Epithelial cell of proximal tubule (primary cell): ENCODE data around the gene LMBR1L. TPM values are rescaled to one million over a fixed set of nuclear protein-coding genes. Genes with fewer than 3 reads are reported as not detected.

ENCODE experiments used
- DNase-seq: peaks from one replicate; pipeline ENCODE4 v3.0.0-alpha.2; 2011; ENCODE audit warnings: low read depth
- H3K4me3 ChIP-seq: 2 replicates; pipeline ENCODE4 v1.5.1; 2011; ENCODE audit warnings: low read depth, mild to moderate bottlenecking, low read length
- total RNA-seq: library from RNA; depleted of rRNA; stranded (reverse); fragments of >200 nt; gene quantifications from 2 replicates; pipeline ENCODE4 v1.2.3, GENCODE V29; 2015
- TF ChIP-seq, protein P1 (sequence below): conservative IDR thresholded peaks from 2 replicates; pipeline ENCODE4 v1.5.1; 2012; ENCODE audit warnings: low read depth, mild to moderate bottlenecking, low read length

LMBR1L gene
- total RNA-seq, 1 donor from 2014 or later, result 37.8 TPM

DNA sequence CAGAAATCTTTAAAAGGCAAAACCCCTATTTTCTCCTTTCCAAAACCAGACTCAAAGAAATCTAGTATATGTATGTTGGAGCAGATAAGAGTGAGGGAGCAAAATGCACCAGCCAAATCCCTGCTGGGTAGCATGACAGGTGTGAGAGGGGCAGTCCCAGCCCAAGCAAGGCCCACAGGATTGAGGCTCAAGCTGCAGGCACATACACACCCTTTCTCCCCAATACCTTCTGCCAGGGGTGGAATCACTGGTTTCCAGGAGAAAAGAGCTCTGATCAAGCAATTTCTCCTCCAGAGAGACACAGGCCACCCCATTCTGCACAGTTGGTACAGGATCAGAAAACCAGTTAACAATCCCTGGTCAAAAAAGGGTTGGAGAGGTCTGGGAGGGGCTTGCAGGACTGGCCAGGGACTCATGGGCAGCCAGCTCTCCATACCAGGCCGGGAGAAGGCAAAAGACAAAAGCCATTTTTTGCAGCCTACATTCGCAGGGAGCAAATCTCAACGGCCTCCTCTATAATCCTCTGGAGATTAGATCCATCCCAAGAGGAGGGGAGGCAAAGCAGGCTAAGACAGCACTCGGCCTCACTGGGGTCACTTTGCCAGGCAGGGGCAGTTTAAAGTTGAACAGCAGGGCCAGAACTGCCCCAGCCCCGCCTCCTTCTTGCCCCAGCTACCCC, 52.1 kb downstream of the LMBR1L start:
- TF ChIP-seq, protein P1, sequence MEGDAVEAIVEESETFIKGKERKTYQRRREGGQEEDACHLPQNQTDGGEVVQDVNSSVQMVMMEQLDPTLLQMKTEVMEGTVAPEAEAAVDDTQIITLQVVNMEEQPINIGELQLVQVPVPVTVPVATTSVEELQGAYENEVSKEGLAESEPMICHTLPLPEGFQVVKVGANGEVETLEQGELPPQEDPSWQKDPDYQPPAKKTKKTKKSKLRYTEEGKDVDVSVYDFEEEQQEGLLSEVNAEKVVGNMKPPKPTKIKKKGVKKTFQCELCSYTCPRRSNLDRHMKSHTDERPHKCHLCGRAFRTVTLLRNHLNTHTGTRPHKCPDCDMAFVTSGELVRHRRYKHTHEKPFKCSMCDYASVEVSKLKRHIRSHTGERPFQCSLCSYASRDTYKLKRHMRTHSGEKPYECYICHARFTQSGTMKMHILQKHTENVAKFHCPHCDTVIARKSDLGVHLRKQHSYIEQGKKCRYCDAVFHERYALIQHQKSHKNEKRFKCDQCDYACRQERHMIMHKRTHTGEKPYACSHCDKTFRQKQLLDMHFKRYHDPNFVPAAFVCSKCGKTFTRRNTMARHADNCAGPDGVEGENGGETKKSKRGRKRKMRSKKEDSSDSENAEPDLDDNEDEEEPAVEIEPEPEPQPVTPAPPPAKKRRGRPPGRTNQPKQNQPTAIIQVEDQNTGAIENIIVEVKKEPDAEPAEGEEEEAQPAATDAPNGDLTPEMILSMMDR, result no peak
- no peak for DNase-seq

DNA sequence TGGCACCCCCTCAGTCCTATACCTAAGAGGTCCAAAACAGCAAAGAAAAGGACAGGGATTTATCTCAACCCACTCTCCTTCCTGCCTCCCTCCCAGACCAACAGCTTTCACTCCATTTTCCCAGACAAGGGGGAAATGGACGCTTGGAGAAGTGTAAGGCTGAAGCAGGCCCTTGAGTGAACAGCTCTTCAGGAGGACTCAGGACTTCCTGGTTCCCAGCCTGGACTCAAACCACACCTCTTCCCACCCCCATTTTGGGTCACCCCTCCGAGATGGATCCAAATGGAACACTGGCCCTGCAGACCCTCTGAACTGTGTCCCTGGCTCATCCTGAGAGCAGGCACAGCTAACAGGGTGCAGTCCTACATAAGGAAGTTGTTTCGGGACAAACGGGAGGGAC, 52.8 kb downstream of the LMBR1L start:
- TF ChIP-seq, protein P1, result no peak
- peak overlapping the region; percentile 90 for H3K4me3 ChIP-seq
- DNase-seq, result no peak

More for the DNA sequence above, 52.1 kb downstream of the LMBR1L start:
- peak overlapping the region; percentile 90 for H3K4me3 ChIP-seq

GRCh38 chr12:49055978-49056754, 54.5 kb downstream of the LMBR1L start:
- TF ChIP-seq, protein P1, result no peak
- DNase-seq, result no peak
- peak overlapping the region; percentile 90 for H3K4me3 ChIP-seq

DNA sequence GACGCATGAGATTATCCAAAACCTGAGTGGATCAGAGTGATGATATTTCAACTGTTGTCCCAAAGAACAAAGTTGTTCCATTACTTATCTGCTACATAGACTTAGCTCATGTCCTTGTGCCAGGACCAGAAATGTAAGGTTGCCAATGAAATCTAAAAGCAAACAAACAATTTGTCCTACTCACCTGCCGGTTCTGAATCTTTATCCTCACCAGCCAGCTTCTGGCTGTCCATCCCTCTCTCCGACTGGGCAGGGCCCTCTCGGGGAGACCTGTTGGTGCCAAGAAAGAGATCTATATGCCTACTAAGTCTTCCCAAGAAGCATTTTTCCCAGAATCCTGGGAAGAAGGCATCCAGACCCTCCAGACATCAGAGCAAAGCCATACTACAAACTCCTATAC, 55.6 kb downstream of the LMBR1L start:
- H3K4me3 ChIP-seq, result no peak overlapping the region
- no peak for DNase-seq
- TF ChIP-seq, protein P1, result no peak

DNA sequence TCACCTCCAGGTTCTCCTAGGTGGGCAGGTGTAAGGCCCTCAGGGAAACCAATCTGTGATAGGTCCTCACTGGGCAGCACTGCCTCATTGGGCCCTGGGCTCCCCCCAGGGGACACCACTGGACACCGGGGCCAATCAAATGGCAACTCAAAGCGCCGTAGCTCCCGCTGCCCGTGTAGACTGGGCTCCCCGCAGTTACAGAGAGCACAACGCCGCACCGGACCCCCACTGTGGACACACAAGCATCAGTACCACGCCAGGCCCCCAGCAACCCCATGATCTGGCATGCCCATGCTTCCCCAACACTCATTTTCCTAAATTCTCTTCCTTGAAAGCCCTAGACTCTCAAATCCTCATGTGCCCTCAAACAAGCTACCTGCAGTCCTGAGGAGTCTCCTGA, 56.1 kb downstream of the LMBR1L start:
- TF ChIP-seq, protein P1, result no peak
- no peak for DNase-seq
- H3K4me3 ChIP-seq, result no peak overlapping the region

DNA sequence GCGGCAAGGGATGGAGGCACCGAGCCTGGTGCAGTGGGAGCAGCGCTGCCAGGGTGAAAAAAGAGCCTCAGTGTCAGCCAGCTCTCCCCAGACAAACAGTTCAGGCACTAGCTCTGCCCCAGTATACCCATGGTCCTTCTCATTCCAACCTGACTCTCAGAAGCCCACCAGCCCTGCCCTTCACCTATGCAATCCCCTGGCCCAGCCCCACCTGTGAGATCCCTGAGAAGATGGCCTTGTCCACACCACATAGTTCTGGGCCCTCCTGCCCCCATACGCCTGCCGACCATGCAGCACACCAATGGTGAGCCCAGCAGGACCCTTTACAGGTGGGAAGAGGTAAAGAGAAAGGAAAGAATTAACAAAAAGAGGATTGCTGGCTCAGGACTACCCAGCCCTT, 56.6 kb downstream of the LMBR1L start:
- TF ChIP-seq, protein P1, result no peak
- H3K4me3 ChIP-seq, result no peak overlapping the region
- DNase-seq, result no peak
